Suprapubic skin (tissue), 3 donors: ENCODE measurements around the gene TBX4.

Source experiments
- POLR2AphosphoS5 ChIP-seq, 3 donors: sonication (generic); formaldehyde crosslinking; IDR thresholded peaks; one replicate each; pipeline ENCODE4 v1.6.1; 2017; ENCODE audit warnings: antibody characterized with exemption in 3 of 3
- TF ChIP-seq, protein P1 (sequence below), 2 donors: fragments of 200-600 bp in 1 of 2; fragments of 450-650 bp in 1 of 2; sonication (generic) in 1 of 2; IDR thresholded peaks; one replicate each; pipeline ENCODE4 v1.5.1; 2016 to 2019; ENCODE audit warnings: antibody characterized with exemption in 2 of 2, mild to moderate bottlenecking in 1 of 2, moderate library complexity in 1 of 2

DNA sequence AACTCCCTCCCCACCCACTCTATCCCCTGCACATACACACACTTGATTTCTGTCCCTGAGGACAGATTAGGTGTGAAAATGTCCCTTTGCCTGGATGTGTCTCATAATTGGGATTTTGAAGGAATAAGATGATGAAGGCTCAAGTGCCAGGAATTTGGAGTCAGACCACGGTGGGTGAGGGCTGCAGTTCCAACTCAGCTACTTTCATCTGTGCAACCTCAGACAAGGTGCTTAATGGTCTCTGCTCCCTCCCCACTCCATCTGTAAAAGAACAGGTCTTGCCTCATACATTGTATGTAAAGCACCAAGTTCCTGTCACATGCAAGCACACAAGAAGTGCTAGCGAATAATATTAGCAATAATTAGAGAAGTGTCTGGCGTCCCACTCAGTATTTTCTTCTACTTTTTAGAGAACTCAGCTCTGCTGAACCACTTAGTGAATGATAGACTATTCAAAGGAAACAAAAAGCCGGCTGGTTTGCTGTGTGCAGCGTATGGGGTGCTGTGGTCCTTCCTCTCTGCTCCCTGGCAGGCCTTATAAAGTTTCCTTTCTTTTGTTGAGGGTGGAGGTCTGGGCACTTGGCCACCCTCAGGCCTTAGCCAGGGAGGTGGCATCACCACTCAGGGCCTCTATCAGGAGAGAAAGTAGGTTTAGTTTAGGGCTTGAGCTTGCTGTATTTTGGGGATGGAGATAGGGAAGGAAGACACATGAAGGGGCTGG is 6.4 kb downstream of the TBX4 start:
- TF ChIP-seq, protein P1, sequence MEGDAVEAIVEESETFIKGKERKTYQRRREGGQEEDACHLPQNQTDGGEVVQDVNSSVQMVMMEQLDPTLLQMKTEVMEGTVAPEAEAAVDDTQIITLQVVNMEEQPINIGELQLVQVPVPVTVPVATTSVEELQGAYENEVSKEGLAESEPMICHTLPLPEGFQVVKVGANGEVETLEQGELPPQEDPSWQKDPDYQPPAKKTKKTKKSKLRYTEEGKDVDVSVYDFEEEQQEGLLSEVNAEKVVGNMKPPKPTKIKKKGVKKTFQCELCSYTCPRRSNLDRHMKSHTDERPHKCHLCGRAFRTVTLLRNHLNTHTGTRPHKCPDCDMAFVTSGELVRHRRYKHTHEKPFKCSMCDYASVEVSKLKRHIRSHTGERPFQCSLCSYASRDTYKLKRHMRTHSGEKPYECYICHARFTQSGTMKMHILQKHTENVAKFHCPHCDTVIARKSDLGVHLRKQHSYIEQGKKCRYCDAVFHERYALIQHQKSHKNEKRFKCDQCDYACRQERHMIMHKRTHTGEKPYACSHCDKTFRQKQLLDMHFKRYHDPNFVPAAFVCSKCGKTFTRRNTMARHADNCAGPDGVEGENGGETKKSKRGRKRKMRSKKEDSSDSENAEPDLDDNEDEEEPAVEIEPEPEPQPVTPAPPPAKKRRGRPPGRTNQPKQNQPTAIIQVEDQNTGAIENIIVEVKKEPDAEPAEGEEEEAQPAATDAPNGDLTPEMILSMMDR (IDR thresholded peaks at IDR 0.05), result no peak
- TF ChIP-seq POLR2AphosphoS5 (IDR thresholded peaks at IDR 0.05), result no peak
